Inflammatory macrophage treated with lipopolysaccharide for 4 hours (primary cell): ENCODE results near the gene AUTS2.

Experiments used
- DNase-seq: peaks from one replicate; pipeline ENCODE4 v3.0.0-alpha.2; 2020

The AUTS2 gene

GRCh38 chr7:70695795-70696083 lies 1097.5 kb downstream of the AUTS2 start:
- no peak for DNase-seq

GRCh38 chr7:70696201-70696754 lies 1098.0 kb downstream of the AUTS2 start:
- DNase-seq: no peak

GRCh38 chr7:70698219-70698832 lies 1100.1 kb downstream of the AUTS2 start:
- peak; percentile 50 for DNase-seq

- no peak for DNase-seq
Measured at GRCh38 chr7:70699271-70699670, 1101.0 kb downstream of the AUTS2 start.

DNA sequence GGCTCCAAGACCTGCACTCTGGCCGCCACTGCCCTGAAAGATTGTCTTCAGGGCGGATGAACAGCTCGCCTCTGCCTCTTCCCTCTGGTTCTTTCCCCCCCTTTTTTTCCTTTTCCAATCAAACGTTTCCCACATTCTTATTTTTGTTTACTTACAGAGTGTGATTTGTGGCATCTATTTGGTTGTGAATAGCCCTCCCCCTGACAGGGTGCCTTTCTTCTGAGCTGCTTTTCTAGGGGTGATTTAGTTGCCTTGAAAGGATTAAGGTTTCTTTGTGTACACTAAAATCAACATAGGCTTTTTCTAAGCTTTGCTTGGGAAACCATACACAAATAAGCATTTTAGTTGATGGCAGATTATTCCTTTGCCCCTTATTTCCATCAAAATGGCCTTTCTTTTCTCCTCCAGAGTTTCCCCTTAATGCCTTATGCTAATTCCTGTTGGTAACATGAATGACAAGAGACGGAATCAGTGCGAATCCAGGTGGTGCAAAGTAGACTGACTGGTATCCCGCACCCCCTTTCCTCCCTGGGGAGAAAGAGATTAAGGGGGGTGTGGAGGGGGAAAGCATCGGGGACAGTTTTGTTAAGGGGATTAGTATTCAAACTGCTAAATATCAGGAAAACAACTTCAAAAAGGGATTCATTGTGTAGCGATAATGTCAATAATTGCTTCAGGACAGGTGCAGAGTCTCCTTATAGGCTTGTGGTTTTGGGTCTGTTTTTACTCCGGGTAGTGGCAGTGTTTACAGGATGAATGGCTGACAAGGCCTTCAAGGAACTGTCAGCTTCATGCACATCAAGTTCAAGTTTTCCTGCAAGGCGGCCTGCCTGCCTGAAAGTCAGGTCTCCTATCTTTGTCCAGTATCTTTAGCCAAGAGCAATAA lies 1102.0 kb downstream of the AUTS2 start:
- DNase-seq: no peak

DNA sequence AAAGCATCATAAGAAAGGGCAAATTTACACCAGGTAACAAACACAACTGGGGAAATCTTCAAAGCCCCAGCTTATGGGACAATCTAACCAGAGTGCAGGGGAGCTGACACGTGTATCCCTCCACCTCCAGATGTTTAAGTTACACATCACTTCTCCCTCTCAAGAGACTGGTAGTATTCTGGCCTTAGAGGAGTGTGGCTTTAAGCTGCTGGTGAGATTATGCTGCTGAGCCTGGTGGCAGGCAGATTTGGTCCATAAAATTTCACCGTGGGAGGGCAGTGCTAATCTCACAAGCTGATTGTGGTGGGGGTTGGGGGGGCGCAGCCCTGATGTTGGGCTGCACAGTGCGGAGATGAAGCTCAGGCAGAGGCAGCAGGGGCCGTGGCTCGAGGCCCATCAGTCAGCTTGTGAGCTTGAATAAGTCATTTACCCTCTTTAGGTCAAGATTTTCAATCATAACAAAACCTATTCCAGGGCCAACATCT lies 1102.7 kb downstream of the AUTS2 start:
- no peak for DNase-seq

GRCh38 chr7:70701477-70701876 lies 1103.2 kb downstream of the AUTS2 start:
- DNase-seq: no peak

- DNase-seq: no peak
Measured at GRCh38 chr7:70701991-70702390, 1103.7 kb downstream of the AUTS2 start.

DNA sequence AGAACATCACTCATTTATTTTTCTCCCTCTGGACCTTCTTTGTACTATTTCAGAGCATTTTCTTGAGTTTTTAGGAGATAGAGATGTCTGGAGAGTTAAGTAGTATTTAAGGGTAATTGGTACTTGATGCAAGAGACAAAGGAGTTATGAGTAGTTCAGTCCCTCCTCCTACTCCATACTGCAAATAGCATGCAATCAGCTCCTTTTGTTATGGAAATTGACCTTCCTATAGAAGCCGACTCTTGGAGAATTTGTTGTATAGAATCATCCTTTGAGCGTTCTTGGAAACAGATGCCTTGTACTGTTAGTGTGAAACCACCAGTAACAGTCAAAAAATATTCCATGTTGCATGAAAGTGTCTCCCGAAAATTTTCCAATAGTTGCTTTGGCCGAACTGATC lies 1105.5 kb downstream of the AUTS2 start:
- no peak for DNase-seq

DNA sequence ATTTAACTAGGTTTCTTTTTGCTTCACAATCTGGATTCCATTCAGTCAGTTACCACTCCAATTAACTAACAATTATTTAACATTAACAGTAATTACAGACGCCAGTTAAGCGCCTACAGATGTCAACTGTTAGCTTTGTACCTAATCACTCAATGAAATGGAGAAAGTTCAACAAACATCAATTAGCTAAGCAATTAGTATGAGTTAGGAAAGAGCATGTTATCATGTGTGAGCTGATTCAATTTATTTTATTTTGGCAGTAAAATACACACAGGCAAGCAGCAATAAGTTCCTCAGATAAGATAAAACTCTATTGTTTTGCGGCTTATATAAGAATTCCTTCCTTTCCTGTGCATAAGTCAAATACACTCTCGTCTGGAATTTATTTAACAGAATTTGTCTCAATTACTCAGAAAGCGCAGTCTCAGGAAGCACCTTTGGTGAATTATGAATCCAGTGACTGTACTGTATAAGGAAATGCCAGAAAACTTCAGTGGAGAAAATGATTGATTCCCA lies 1106.6 kb downstream of the AUTS2 start:
- DNase-seq: no peak

- DNase-seq: no peak
Measured at GRCh38 chr7:70706204-70706603, 1107.9 kb downstream of the AUTS2 start.

DNA sequence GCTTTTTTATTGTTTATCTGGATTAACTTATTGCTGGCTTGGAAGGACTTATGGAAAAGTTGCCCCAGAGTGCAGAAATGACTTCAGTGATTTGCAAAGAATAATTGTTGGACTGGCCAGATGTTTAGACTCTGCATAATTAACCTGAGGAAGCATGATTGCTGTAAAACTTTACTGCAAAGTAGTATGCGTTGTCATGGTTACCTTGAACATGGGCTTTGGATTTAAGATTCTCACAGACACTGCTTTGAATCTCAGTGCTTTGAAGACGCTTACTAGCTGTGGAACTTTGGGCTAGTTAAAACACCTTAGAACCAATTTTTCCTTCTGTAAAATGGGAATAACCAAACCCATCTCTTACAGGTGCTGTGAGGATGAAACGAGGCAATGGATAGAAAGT lies 1108.4 kb downstream of the AUTS2 start:
- no peak for DNase-seq

- no peak for DNase-seq
Measured at GRCh38 chr7:70707823-70708243, 1109.6 kb downstream of the AUTS2 start.

DNA sequence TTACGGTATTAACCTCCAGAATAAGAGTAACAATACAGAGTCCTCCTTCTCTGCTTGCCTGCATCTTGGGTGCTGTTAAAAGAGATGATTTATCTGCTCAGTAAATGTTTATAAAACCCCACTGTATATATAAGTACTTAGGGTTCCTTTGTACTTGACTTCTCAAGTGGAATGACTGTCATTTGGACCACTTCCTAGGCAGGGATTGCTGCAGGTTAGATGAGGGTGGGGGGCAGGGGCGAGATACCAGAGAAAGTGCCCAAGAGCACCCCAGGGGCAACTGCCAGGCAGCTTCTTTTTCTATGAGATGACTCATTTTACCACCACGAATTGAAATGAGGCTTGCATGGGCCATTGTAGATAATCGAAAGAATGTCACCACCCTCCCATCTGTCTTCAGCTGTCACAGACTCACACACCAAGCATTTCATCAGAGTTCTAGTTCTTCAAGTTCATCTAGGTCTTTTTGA lies 1111.8 kb downstream of the AUTS2 start:
- no peak for DNase-seq

- no peak for DNase-seq
Measured at GRCh38 chr7:70710651-70711050, 1112.4 kb downstream of the AUTS2 start.

- no peak for DNase-seq
Measured at GRCh38 chr7:70711452-70711851, 1113.2 kb downstream of the AUTS2 start.

DNA sequence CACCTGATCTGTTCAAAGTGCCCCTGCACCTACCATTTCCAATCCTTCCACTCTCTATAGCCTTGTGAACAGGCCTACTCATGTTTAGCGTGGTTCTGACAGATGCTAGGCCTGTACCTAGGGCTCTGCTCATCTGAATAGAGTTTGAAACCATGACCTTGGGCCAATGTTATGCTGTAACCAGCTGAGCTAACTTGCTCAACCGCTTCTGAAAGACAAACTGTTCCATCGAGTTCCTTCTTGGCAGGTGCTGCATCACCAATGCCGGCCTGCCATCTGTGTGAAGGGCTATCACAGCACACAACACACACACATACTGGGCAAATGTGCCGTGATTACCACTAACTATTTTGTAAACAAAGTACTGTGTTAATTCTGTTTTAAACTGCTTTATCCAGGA lies 1114.7 kb downstream of the AUTS2 start:
- DNase-seq: no peak

- no peak for DNase-seq
Measured at GRCh38 chr7:70714506-70715038, 1116.3 kb downstream of the AUTS2 start.

DNA sequence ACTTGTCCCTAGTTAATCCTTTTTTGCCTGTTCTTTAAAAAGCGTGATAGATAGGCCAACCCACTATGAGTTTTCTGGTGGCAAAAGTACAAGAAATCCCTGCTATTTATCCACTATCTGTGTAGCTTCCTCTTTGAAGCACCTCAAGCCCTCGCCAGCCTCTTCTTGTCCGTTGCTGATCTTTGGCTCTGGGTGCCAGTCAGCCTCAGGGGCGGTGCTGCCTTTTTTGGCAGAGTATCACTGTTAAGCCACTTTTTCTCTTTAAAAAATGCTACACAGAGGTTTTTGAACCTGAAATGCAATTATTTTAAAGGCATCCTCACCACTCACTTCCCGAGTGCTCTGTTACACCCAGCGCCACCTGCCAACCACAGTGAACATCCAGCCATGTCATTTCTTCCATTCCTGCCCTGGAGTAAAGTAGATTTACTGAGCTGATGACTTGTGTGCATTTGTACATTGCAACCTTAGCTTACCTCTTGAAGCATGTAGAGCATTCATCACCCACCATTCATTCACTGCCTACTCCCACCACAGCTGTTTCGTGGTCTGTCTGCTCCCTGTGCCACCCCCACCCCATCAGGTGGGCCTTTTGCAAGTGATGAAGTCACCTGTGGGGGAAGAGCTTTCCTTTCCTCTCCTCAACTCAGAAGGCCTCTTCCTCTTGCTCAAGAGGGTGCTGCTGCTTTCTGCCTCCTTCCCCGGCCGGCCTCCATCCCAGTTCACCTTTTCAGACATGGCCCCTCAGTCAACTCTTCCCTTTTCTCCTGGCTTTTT lies 1119.5 kb downstream of the AUTS2 start:
- no peak for DNase-seq

DNA sequence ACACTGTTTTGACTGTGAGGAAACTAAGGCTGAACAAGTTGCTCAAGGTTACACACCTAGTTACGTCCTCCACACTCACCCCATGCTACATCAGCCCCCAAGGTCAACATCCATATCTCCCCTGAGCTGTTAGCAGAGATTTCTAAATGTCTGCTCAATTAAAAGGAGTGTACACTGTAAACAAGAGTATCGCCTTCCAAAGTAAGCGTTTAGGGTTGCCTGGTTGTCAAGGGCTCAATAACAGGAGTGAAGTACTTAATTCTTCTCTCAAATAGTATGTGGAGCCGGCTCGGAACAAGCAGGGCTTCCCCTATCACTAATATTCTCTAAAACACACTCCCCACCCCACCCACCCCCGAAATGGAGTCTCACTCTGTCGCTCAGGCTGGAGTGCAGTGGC lies 1120.8 kb downstream of the AUTS2 start:
- DNase-seq: no peak

- no peak for DNase-seq
Measured at GRCh38 chr7:70720191-70720873, 1122.1 kb downstream of the AUTS2 start.

GRCh38 chr7:70721500-70721899 lies 1123.2 kb downstream of the AUTS2 start:
- no peak for DNase-seq
